HG03432 (cell line): ENCODE results near the gene ZDHHC8.

Source experiments
- ATAC-seq: cut with Tn5 transposase; IDR thresholded peaks from one replicate; pipeline ENCODE4 v1.9.1; 2021; ENCODE audit warnings: mild to moderate bottlenecking, moderate library complexity; ENCODE audit not compliant: unreplicated experiment

Gene ZDHHC8

DNA sequence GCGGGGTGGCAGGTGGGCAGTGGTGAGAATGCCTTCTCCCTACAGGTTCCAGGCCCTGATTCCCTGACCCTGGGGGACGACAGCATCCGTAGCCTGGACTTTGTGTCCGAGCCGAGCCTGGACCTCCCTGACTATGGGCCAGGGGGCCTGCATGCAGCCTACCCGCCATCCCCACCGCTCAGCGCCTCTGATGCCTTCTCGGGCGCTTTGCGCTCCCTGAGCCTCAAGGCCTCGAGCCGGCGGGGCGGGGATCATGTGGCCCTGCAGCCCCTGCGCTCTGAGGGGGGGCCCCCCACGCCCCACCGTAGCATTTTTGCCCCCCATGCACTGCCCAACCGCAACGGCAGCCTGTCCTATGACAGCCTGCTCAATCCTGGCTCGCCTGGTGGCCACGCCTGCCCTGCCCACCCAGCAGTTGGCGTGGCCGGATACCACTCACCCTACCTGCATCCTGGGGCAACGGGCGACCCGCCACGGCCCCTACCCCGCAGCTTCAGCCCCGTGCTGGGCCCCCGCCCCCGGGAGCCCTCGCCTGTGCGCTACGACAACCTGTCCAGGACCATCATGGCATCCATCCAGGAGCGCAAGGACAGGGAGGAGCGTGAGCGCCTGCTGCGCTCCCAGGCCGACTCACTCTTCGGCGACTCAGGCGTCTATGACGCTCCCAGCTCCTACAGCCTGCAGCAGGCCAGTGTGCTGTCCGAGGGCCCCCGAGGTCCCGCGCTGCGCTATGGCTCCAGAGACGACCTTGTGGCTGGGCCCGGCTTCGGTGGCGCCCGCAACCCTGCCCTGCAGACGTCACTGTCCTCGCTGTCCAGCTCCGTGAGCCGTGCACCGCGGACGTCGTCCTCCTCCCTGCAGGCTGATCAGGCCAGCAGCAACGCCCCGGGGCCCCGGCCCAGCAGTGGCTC is 11.4 kb downstream of the ZDHHC8 start:
- ATAC-seq, result no peak

DNA sequence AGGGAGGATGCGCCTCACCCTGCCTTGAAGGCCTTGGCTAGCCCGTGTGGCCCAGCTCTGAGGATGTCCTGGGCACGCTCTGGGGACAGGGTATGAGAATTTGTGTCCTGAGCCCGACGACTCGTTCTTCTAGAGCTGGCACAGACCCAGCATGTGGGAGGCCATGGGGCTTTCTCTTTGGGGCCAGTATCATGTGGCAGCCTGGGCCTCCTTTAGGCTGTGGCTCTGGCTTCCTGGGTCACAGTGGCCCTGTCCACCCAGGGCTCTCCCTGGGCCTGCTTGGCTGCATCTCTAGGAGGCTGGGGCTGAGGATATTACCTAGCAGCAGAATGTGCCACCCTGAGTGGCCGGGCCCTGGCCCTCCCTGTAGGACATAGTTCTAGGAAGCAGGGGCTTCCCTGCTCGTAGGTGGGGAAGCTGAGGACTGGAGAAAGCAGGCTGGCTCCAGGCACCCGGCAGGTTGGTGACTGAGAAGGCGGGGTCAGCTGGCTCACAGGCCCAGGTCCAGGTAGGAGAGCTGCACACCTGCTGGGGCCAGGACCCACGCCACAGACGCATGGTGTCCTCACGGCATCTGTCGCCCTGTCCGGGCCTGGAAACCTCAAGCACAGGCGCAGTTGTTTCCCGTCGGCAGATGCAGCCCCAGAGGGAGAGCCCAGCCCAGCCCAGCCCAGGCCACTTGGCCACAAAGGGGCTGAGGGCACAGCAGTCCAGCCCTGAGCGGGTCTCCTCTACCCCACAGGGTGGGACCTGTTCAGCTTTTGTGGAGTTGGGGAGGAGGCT is 12.5 kb downstream of the ZDHHC8 start:
- ATAC-seq, result no peak

DNA sequence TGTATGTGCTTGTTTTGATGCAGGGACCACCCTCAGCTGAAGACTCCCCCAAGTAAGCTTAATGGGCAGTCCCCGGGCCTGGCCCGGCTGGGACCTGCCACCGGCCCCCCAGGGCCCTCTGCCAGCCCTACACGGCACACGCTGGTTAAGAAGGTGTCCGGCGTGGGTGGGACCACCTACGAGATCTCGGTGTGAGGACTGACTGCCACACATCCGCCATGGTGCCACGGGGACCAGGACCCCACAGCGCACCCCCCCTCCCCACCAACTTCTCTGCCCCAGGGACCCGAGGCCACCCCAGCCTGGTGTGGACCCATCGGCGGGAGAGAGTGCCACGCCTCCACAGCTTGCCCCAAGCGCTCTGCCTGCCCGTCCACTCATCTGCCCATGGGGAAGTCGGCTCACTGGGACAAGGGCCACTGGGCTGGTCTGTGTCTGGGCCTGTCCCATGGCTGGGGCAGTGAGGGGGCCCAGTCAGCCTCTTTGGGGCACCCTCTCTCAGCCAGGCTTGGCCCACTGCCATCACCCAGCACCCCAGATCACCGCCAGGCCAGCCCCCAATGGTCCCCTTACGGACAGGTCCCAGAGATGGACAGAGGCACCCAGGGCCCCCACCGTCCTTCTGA is 13.7 kb downstream of the ZDHHC8 start:
- no peak for ATAC-seq

DNA sequence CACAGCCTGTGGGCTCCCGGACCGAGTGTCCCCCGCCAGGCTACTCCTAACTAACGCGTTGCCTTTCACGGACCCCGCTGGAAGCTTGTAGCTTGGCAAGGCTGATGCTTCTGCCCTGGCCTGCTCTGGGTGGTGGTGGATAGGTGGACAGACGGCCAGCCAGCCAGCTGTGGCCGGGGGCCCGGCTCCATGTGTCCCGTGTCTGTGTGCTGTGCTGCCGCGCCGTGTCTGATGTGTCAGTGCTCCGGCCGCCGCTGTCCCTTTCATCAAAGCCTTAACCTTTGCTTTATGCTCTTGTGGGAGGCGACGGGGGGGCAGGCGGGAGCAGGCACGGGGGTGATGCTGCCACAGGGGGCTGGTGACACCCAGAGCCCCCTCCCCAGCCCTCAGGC is 14.2 kb downstream of the ZDHHC8 start:
- ATAC-seq, result no peak

GRCh38 chr22:20146777-20147176 is 15.2 kb downstream of the ZDHHC8 start:
- no peak for ATAC-seq

GRCh38 chr22:20147237-20147988 is 15.8 kb downstream of the ZDHHC8 start:
- no peak for ATAC-seq

DNA sequence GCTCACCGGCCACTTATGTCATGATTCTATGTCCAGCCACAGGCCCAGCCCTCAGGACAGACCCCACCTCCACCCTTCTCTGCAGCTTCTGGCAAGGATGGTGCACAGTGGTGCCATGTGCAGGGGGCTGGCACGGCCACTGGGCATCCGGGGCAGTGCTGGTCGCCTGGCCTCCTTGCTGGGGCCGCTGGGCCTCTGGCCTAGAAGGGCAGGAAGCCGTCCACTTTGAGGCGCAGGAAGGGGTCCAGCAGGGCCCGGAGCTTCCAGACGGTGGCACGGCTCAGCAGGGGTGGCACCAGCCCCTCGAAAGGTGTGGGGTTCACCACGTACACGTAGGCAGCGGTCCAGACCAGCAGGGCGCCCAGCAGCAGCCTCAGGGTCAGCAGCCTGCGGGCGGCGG is 16.8 kb downstream of the ZDHHC8 start:
- ATAC-seq, result no peak

GRCh38 chr22:20149257-20150250 is 17.9 kb downstream of the ZDHHC8 start:
- no peak for ATAC-seq

DNA sequence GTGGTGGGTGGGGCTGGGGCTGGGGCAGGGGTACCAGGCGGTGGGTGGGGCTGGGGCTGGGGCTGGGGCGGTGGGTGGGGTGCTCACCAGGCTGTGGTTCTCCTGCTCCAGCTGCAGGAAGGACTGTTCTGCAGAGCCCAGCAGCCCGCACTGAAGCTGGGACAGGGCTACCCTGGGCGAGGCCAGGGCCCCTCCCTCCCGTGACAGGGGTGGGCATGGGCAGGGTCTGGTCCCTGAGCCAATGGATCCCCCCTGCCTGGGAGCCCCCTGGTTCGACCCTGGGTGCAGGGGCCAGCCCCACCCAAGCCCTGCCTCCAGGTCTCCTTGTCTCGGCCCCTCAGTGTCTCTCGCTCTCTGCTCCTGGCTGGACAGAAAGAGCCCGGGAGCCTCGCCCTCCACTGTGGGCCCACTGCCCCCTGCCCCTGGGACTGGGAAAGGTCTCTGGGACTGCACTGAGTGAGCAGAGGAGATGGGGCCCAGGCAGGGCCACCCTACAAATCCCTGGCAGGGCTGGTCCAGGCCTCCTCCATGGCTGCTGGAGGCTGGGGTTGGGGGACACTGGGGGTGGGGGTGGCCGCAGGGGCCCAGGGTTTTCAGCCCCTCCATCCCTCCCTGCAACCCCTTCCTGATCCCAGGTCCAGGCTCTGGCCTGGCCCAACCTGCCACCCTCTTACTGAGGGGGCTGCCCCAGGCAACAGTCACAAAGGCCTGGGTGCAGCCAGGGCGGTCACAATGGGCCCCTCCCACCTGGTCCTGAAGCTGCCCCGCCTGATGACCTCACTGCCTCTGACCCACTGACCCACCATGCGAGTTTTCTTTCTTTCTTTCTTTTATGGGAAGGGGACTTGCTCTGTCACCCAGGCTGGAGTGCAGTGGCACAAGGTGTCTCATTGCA is 19.0 kb downstream of the ZDHHC8 start, which contains the start of gene CCDC188:
TSS of gene CCDC188 (minus strand) at position 675 of the 895 bp plus-strand sequence. CDS start at position 606, 69 bp downstream.
- no peak for ATAC-seq

GRCh38 chr22:20151276-20151588 is 19.6 kb downstream of the ZDHHC8 start:
- no peak for ATAC-seq

- no peak for ATAC-seq
These were observed 20.9 kb downstream of the ZDHHC8 start for GRCh38 chr22:20152464-20152890.

GRCh38 chr22:20153945-20154344 is 22.3 kb downstream of the ZDHHC8 start:
- no peak for ATAC-seq

- no peak for ATAC-seq
These were observed 23.1 kb downstream of the ZDHHC8 start for GRCh38 chr22:20154602-20155187.

DNA sequence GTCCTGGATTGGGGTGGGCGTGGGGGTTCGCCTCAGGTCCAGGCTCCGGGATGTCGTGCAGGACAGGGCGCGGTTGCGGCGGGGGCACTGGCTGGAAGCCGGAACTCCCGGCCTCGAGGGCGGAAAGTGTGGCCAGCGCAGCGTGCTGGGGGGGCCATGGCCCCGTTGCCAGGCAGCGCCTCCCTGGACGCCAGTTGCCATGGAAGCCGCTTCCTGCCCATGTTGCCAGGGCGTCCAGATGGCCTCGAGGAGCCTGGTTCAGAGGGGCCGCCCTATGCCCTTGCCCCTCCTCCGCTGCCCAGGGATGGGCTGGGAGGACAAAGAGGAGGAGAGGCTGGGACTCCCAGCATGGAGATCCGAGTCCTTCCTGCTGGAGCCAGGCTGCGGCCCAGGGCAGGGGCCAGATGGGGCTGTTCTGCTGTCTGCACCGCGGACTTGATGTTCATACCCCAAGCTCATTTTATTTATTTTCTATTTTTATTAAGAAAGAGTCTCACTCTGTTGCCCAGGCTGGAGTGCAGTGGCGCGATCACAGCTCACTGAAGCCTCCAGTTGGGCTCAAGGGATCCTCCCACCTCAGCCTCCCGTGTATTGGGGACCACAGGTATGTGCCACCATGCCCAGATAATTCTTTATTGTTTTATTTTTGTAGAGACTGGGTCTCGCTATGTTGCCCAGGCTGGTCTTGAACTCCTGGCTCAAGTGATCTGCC is 23.9 kb downstream of the ZDHHC8 start:
- no peak for ATAC-seq

- ATAC-seq, result no peak
These were observed 24.4 kb downstream of the ZDHHC8 start for GRCh38 chr22:20156042-20156389.

DNA sequence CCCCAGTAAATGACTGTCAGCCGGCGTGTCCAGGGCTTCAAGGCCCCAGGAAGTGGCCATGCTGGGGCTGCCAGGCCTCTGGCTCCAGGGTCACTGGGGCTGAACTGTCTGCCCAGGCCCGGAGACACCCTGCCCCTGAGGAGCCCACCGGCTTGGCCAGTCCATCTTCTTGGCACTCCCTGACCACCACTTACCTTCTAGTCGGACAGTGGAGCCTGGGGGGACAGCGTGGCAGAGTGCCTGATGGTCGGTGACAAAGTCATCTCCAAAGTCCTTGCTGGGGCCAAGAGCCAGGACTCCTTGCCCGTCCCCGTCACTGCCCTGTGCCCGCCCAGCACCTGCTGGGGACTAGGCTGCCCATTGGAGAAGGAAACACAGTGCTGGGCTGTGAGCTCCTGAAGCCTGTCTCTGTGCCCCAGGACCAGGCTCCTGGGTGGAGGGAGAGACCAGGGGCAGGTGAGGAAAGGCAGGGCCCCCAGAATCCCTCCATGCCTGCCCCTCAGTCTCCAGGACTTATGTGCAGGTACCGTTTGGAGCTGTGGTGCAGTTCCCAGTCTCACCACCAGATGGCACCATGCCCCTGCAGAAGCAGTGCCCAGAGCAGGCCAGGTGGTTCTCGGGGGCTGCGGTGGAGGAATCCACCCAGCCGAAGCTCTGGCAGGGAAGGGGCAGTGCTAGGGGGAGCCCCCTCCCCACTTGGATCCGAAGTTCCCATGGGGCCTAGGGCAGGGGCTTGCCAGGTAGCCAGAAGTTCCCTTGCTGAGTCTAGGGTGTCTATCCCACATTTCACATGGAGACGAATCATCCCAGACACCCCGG is 25.2 kb downstream of the ZDHHC8 start:
- ATAC-seq, result no peak
